Fibroblast of lung (primary cell): ENCODE results near the gene CIDEC. TPM values are rescaled to one million over a fixed set of nuclear protein-coding genes. Genes with fewer than 3 reads are reported as not detected.

Experiments
- DNase-seq, 2 donors: peaks; one replicate each; pipeline versions ENCODE4 v3.0.0 to v3.0.0-alpha.2; 2010; ENCODE audit warnings: low read depth in 2 of 2
- H2AFZ ChIP-seq: 2 replicates; pipeline ENCODE4 v1.5.1; 2012; ENCODE audit warnings: low read length, control low read depth, inconsistent platforms
- H3K27ac ChIP-seq: 2 replicates; pipeline ENCODE4 v1.5.1; 2011; ENCODE audit warnings: low read length, control low read depth; ENCODE audit not compliant: insufficient read depth
- H3K27me3 ChIP-seq: 2 replicates; pipeline ENCODE4 v1.5.1; 2011; ENCODE audit warnings: mild to moderate bottlenecking, low read length; ENCODE audit not compliant: control insufficient read depth, insufficient read depth
- H3K36me3 ChIP-seq: 2 replicates; pipeline ENCODE4 v1.5.1; 2011; ENCODE audit warnings: low read length; ENCODE audit not compliant: control insufficient read depth, insufficient read depth
- H3K4me1 ChIP-seq: 2 replicates; pipeline ENCODE4 v1.5.1; 2011; ENCODE audit warnings: low read length; ENCODE audit not compliant: control insufficient read depth, insufficient read depth; ENCODE audit errors: extremely low read depth
- H3K4me2 ChIP-seq: 2 replicates; pipeline ENCODE4 v1.5.1; 2011; ENCODE audit warnings: low read length, control low read depth; ENCODE audit not compliant: insufficient read depth; ENCODE audit errors: extremely low read depth
- H3K4me3 ChIP-seq, 4 experiments: fragments of 200-600 bp in 1 of 4; sonication (generic) in 1 of 4; replicated peaks in 1 of 4; 2 replicates each; pipeline ENCODE4 v1.5.1; 2011 to 2016; ENCODE audit warnings: low read length in 4 of 4, low read depth in 3 of 4, mild to moderate bottlenecking in 3 of 4, control low read depth in 2 of 4, inconsistent platforms in 1 of 4, mixed read lengths in 1 of 4; ENCODE audit not compliant: insufficient read depth in 1 of 4; ENCODE audit errors: control extremely low read depth in 1 of 4
- H3K79me2 ChIP-seq: 2 replicates; pipeline ENCODE4 v1.5.1; 2012; ENCODE audit warnings: mild to moderate bottlenecking, low read length, inconsistent platforms; ENCODE audit not compliant: control insufficient read depth, insufficient read depth
- H3K9ac ChIP-seq: 2 replicates; pipeline ENCODE4 v1.5.1; 2011; ENCODE audit warnings: mild to moderate bottlenecking, low read length, control low read depth; ENCODE audit not compliant: insufficient read depth
- H3K9me3 ChIP-seq: 2 replicates; pipeline ENCODE4 v1.5.1; 2012; ENCODE audit warnings: low read depth, low read length; ENCODE audit not compliant: control insufficient read depth, insufficient read depth
- H4K20me1 ChIP-seq: 2 replicates; pipeline ENCODE4 v1.5.1; 2011; ENCODE audit warnings: low read length; ENCODE audit not compliant: control insufficient read depth, insufficient read depth; ENCODE audit errors: extremely low read depth
- CTCF ChIP-seq, 2 donors: IDR thresholded peaks in 1 of 2; conservative IDR thresholded peaks in 1 of 2; 1 replicate in 1 of 2; 2 replicates in 1 of 2; pipeline ENCODE4 v1.5.1; 2011 to 2012; ENCODE audit warnings: low read length in 2 of 2, control low read depth in 1 of 2, inconsistent platforms in 1 of 2, low read depth in 1 of 2, mild to moderate bottlenecking in 1 of 2
- EZH2 ChIP-seq: IDR thresholded peaks from 2 replicates; pipeline ENCODE4 v1.5.1; 2012; ENCODE audit warnings: low read length, control low read depth, mild to moderate bottlenecking; ENCODE audit errors: missing control alignments
- polyA plus RNA-seq, 2 donors: library from polyadenylated mRNA; depleted of rRNA in 1 of 2; stranded (reverse) in 1 of 2; unstranded in 1 of 2; fragments of >200 nt; gene quantifications; 2 replicates each; pipeline ENCODE4 v1.2.1, GENCODE V29; 2011 to 2012; ENCODE audit warnings: missing spikeins in 1 of 2
- total RNA-seq: library from RNA; depleted of rRNA; stranded (reverse); fragments of >200 nt; gene quantifications from 2 replicates; pipeline ENCODE4 v1.2.1, GENCODE V29; 2014

The CIDEC gene
- total and polyA plus RNA-seq, 2 donors (not counting 1 experiment from before 2014, with no cell fraction given), result 0.08 to 0.17 TPM

DNA sequence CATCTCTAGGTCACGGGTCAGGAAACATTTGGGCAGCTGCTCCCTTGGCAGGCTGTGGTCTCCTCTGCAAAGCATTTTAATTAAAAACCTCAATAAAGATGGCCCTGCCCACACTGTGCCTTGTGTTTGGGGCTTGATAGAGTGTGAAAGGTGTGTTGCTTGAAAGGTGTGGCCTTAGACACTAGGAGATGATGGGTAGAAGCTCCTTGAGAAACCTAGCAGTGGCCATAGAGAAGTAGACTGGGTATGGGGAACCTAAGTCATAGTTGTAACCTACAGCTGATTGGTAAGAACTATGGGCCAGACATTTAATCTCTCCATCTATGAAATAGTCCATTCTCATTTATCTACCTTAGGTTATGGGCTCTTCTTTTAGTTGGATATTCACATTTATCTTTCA lies 13.7 kb upstream of the CIDEC start:
- no peak overlapping the region for H3K4me3 ChIP-seq
- H3K27ac ChIP-seq, result no peak overlapping the region
- H3K27me3 ChIP-seq, result no peaks in the 10 kb centered on the region
- no peak overlapping the region for H2AFZ ChIP-seq
- peak overlapping the region; percentile 9 for H3K4me2 ChIP-seq
- H4K20me1 ChIP-seq, result no peaks in the 10 kb centered on the region
- DNase-seq, result no peak
- H3K36me3 ChIP-seq, result peaks cover 2% of the 10 kb centered on the region
- peaks cover 3% of the 10 kb centered on the region for H3K4me1 ChIP-seq
- H3K9me3 ChIP-seq, result no peaks in the 10 kb centered on the region
- TF ChIP-seq CTCF (conservative IDR thresholded peaks at IDR 0.05 in 1 of 2, IDR thresholded peaks at IDR 0.05 in 1 of 2; ENCODE audit: low read depth in 1 of 2, low read length in 2 of 2), result no peak
- no peak for TF ChIP-seq EZH2
- no peak overlapping the region for H3K9ac ChIP-seq
- peaks cover 25% of the 10 kb centered on the region for H3K79me2 ChIP-seq

DNA sequence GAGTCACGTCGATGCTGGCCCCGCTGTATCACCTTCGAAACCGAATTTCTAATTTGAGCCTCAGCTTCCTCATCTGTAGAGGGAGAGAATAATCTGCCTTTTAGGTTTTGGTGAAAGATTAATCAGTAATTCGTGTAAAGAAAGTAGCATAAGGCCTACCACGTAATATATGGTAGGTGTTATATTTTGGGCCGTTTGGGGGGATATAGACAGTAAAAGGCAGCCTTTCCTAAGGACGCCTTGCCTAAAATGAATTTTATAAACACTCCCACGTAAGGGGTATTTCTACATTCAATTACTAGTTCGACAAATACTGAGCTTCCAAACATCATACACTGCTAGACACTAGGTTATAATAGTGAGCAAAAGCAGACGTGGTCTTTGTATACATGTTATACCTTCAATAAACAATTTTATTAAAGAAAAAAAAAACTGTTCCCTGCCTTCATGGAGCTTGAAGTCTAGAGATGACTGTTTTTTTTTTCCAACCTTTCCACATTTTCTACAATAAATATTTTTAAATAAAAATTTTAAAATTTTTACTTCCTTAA lies 11.1 kb upstream of the CIDEC start:
- no peak overlapping the region for H2AFZ ChIP-seq
- no peak for DNase-seq
- peak overlapping the region; percentile 97 for H3K9ac ChIP-seq
- peak overlapping the region; percentile 94 to 96 (median 96) for H3K4me3 ChIP-seq
- no peaks in the 10 kb centered on the region for H3K9me3 ChIP-seq
- peaks cover 25% of the 10 kb centered on the region for H3K79me2 ChIP-seq
- peak overlapping the region; percentile 93 for H3K27ac ChIP-seq
- peaks cover 3% of the 10 kb centered on the region for H3K4me1 ChIP-seq
- H4K20me1 ChIP-seq, result no peaks in the 10 kb centered on the region
- peak overlapping the region; percentile 73 for H3K4me2 ChIP-seq
- H3K36me3 ChIP-seq, result peaks cover 2% of the 10 kb centered on the region
- H3K27me3 ChIP-seq, result no peaks in the 10 kb centered on the region
- TF ChIP-seq CTCF (conservative IDR thresholded peaks at IDR 0.05 in 1 of 2, IDR thresholded peaks at IDR 0.05 in 1 of 2; ENCODE audit: low read depth in 1 of 2, low read length in 2 of 2), result no peak
- no peak for TF ChIP-seq EZH2

DNA sequence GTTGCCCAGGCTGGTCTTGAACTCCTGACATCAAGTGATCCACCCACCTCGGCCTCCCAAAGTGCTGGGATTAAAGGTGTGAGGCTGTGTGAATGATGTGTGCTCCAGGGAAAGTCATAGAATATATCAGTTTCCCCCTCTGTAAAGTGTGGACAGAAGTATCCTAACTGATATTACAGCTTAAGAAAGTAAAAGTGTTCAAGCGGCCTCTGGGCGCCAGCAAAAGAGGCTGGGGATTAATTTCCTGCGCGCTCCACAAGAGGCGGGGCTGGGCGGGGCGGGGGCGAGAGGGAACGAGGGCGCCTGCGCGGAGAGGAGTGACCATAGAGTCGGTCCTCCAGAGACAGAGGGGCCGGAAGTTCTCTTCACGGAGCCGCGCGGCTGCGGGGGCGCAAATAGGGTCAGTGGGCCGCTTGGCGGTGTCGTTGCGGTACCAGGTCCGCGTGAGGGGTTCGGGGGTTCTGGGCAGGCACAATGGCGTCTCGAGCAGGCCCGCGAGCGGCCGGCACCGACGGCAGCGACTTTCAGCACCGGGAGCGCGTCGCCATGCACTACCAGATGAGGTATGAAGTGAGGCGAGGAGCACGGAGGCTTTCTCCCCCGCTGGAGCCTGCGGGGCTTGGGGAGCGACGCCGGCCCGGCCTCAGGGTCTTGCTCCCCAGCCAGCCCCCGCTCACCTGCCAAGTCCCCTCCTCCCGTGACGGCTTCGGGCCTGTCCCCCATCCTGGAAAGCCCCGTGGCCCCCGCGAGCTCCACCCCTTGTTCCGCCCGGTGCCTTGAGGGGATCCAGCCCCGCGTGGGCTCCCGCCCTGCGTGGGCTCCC lies 10.4 kb upstream of the CIDEC start, which contains the start of gene JAGN1:
Gene JAGN1, plus strand, starts transcription at position 362 of the 823 bp plus-strand sequence. Its CDS starts 113 bp downstream, at position 475.
- peak within 1 kb of the TSS; percentile 73 for H3K4me2 ChIP-seq
- no peaks in the 10 kb centered on the region for H4K20me1 ChIP-seq

More for the DNA sequence above, 10.4 kb upstream of the CIDEC start, which contains the start of gene JAGN1:
- H3K9me3 ChIP-seq, result no peaks in the 10 kb centered on the region
- no peak for TF ChIP-seq EZH2
- TF ChIP-seq CTCF (conservative IDR thresholded peaks at IDR 0.05 in 1 of 2, IDR thresholded peaks at IDR 0.05 in 1 of 2; ENCODE audit: low read depth in 1 of 2, low read length in 2 of 2), result no peak
- peaks cover 25% of the 10 kb centered on the region for H3K79me2 ChIP-seq
- H3K4me1 ChIP-seq, result peaks cover 3% of the 10 kb centered on the region
- peak within 1 kb of the TSS; percentile 94 to 96 (median 96) for H3K4me3 ChIP-seq
- H3K27me3 ChIP-seq, result no peaks in the 10 kb centered on the region
- peak; percentile 84 to 90 for DNase-seq
- H2AFZ ChIP-seq, result peak within 1 kb of the TSS; percentile 89
- peak within 1 kb of the TSS; percentile 93 for H3K27ac ChIP-seq
- peaks cover 2% of the 10 kb centered on the region for H3K36me3 ChIP-seq
- H3K9ac ChIP-seq, result peak within 1 kb of the TSS; percentile 97
